T-helper 1 cell treated with Interleukin-12 subunit alpha and Interleukin-12 subunit beta and Interleukin-4 antibody, amounts not matched to agents 30 μg/mL and 1 μg/mL, for 36 hours (primary cell): ENCODE data around the gene SCG3.
"Not testable (repeated sequence)": the region's sequence is repeated elsewhere in the genome, so short reads cannot be mapped to it uniquely, and the experiment has no call there.

ENCODE experiments used
- H3K27ac Mint-ChIP-seq: one replicate; pipeline ENCODE4 v1.8.0; 2021; ENCODE audit warnings: mild to moderate bottlenecking, mixed read lengths
- H3K27me3 Mint-ChIP-seq: one replicate; pipeline ENCODE4 v1.8.0; 2021; ENCODE audit warnings: low read depth, mixed read lengths
- H3K36me3 Mint-ChIP-seq: one replicate; pipeline ENCODE4 v1.8.0; 2021; ENCODE audit warnings: low read depth, mixed read lengths
- H3K4me1 Mint-ChIP-seq: one replicate; pipeline ENCODE4 v1.8.0; 2021; ENCODE audit warnings: low read depth, mixed read lengths
- H3K4me3 Mint-ChIP-seq: one replicate; pipeline ENCODE4 v1.8.0; 2021; ENCODE audit warnings: mild to moderate bottlenecking, moderate library complexity, mixed read lengths
- H3K9me3 Mint-ChIP-seq: one replicate; pipeline ENCODE4 v1.8.0; 2021; ENCODE audit warnings: mixed read lengths

SCG3 gene

GRCh38 chr15:51681303-51681963, at the start of gene SCG3:
Gene SCG3 (plus strand): TSS chr15:51681503. CDS start chr15:51681756, 253 bp downstream.
- Mint-ChIP-seq H3K27ac (no peak within 1 kb of the TSS), H3K4me1 (peaks cover 6% of the 10 kb centered on the region), H3K9me3 (peaks cover 7% of the 10 kb centered on the region), H3K4me3 (no peak within 1 kb of the TSS), H3K27me3 (peaks cover 56% of the 10 kb centered on the region), H3K36me3 (peaks cover 2% of the 10 kb centered on the region)

GRCh38 chr15:51634591-51635198, 46.6 kb upstream of the SCG3 start:
- H3K4me1 Mint-ChIP-seq = peaks cover 2% of the 10 kb centered on the region
- H3K4me3 Mint-ChIP-seq = no peak overlapping the region
- H3K36me3 Mint-ChIP-seq = no peaks in the 10 kb centered on the region
- H3K9me3 Mint-ChIP-seq = no peaks in the 10 kb centered on the region
- H3K27ac Mint-ChIP-seq = no peak overlapping the region
- H3K27me3 Mint-ChIP-seq = peaks cover 14% of the 10 kb centered on the region

DNA sequence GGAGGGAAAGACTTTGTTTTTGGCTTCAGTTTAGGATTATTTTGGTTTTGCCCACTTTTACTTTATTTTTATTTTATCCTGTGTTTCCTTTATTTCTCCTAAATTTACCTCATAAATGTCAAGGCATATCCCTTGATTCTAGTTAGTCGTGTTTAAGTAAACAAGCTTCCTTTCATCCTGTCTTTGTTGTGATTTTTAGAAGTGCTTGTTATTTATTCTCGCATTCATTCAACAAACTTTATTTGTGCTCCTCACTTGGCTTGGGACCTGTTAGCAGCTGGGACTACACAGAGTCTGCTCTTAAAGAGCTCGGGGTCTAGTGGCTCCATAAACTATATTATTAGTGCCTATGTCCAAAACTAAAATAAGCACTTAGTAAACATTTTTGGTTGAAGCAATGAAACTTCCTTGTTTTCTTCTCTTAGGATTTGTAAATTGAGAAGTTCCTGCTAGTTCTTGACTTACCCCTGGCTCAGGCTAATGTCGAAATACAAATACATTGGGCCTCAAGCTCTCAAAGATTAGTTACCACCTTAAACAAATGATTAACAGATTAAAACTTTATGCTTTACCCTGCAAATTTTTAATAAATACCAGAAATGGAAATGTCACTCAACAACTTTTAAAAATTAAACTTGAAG, 39.7 kb upstream of the SCG3 start:
- peaks cover 19% of the 10 kb centered on the region for H3K27me3 Mint-ChIP-seq
- no peaks in the 10 kb centered on the region for H3K9me3 Mint-ChIP-seq
- H3K27ac Mint-ChIP-seq = no peak overlapping the region
- no peaks in the 10 kb centered on the region for H3K4me1 Mint-ChIP-seq
- H3K4me3 Mint-ChIP-seq = no peak overlapping the region
- no peaks in the 10 kb centered on the region for H3K36me3 Mint-ChIP-seq

- Mint-ChIP-seq H3K4me1 (no peaks in the 10 kb centered on the region), H3K9me3 (no peaks in the 10 kb centered on the region), H3K36me3 (no peaks in the 10 kb centered on the region), H3K27me3 (peaks cover 19% of the 10 kb centered on the region), H3K27ac (no peak overlapping the region), H3K4me3 (no peak overlapping the region)
Observed at GRCh38 chr15:51642696-51643095, 38.6 kb upstream of the SCG3 start.

DNA sequence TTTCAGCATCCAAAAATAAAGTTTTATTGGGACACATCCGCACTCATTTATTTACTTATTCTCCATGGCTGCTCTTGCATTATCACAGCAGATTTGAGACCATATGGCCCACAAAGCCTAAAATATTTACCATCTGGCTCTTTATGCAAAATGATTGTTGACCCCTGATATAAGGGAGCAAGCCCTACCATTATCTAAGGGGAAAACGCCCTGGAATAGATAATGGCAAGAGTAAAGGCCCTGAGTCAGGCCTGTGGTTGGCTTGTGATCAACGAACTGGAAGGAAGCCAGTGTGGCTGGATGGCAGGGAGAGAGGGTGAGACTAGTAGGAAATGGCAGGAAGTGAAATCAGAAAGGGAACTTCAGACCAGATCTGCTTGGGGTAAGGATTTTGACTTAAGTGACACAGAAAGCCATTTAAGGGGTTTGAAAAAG, 34.2 kb upstream of the SCG3 start:
- H3K4me3 Mint-ChIP-seq = no peak overlapping the region
- H3K27me3 Mint-ChIP-seq = peaks cover 19% of the 10 kb centered on the region
- no peak overlapping the region for H3K27ac Mint-ChIP-seq
- H3K9me3 Mint-ChIP-seq = no peaks in the 10 kb centered on the region
- H3K36me3 Mint-ChIP-seq = no peaks in the 10 kb centered on the region
- no peaks in the 10 kb centered on the region for H3K4me1 Mint-ChIP-seq

- peaks cover 17% of the 10 kb centered on the region for H3K27me3 Mint-ChIP-seq
- H3K36me3 Mint-ChIP-seq, H3K4me1 Mint-ChIP-seq, H3K4me3 Mint-ChIP-seq, H3K27ac Mint-ChIP-seq, H3K9me3 Mint-ChIP-seq: not testable (repeated sequence)
Observed at GRCh38 chr15:51648101-51648500, 33.2 kb upstream of the SCG3 start.

GRCh38 chr15:51648643-51649042, 32.7 kb upstream of the SCG3 start:
- H3K27ac Mint-ChIP-seq, H3K36me3 Mint-ChIP-seq, H3K9me3 Mint-ChIP-seq, H3K4me1 Mint-ChIP-seq, H3K4me3 Mint-ChIP-seq: not testable (repeated sequence)
- H3K27me3 Mint-ChIP-seq = peaks cover 17% of the 10 kb centered on the region

DNA sequence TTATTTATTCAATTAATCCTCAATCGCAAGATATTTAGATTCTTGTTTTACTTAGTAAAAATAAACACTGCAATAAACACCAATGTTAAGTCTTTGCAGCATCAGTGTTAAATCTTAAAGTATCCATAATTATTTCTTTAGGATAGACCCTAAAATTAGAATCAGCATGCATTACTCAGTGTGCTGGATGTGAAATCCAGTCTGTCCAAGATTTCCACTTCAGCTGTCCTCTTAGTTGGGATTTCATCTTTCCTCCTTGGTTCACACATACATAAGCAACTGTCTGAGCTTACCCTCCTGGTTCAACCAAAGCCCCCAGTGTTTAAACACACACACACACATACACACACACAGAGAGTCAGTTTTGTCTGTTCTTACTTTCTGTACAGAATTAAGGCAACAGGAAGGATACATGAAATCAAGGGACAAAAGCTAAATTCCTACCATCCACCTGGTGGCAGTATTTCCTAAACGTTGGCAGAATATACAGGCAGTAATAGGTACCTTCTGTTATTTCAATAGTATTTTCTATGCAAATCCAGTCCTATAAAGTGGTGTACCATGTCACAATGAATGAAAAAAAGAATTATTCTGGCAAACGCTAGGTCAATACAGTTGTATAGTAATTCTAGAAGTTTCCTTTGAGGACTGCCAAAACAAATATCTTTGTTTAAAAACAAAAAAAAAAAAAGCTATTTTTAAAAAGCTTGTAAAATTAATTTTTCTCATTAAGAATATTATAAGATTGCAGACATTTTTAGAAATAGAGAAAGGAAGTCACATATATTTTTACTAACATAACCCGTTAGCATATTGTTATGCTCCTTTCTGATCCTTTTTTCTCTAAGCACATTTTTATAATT, 31.4 kb upstream of the SCG3 start:
- Mint-ChIP-seq H3K4me3 (no peak overlapping the region), H3K27me3 (peaks cover 11% of the 10 kb centered on the region), H3K4me1 (no peaks in the 10 kb centered on the region), H3K27ac (no peak overlapping the region), H3K9me3 (no peaks in the 10 kb centered on the region), H3K36me3 (no peaks in the 10 kb centered on the region)

DNA sequence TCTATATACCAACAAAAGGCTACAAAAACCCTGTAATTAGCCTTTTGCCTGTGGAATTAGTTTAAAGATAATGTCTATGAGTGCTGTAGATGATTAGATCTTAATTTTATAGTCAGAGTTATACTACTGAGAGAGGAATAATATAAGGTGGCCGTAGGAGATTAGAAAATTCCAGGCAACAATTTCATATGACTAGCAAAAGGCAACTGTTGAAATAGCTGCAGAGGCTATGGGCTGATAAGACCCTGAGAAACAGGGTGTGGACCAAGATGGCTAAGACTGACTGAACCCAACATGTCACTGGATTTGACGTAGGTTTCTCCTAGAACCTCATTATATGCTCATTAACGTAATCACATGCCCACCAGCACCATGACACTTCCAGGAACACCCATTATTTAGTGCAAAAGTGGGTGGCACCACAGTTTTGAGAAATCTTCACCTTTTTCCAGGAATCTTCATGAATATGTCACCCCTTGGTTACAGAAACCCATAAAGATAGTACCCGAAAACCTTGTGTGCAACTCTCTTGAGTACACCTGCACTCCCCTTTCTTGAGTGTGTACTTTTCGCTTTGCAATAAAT, 29.1 kb upstream of the SCG3 start:
- H3K27ac Mint-ChIP-seq = no peak overlapping the region
- H3K4me1 Mint-ChIP-seq = no peaks in the 10 kb centered on the region
- no peak overlapping the region for H3K4me3 Mint-ChIP-seq
- no peaks in the 10 kb centered on the region for H3K36me3 Mint-ChIP-seq
- peaks cover 8% of the 10 kb centered on the region for H3K27me3 Mint-ChIP-seq
- H3K9me3 Mint-ChIP-seq = no peaks in the 10 kb centered on the region

DNA sequence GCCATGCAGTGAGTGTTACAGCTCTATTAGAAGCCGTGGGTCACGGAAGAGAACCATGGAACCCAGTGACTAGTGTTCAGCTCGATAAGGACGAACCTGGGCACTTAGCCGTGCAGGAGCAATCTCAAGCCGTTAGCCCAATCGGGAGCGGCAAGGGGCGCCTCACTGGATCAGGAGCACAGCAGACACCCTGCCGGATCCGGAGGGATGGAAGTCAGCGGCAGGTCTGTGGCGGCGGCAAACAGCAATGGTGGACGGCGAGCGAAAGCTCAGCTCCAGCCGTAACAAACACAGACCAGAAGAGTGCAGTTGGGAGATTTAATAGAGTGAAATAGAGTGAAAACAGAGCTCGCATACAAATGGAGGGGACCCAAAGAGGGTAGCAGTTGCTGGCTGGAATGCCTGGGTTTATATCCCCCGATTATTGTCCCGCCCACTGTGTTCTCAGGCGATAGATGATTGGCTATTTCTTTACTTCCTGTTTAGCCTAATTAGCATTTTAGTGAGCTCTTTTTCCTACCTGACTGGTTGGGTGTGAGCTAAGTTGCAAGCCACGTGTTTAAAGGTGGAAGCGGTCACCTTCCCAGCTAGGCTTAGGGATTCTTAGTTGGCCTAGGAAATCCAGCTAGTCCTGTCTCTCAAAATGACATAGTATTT, 25.8 kb upstream of the SCG3 start:
- not testable (repeated sequence) for H3K36me3 Mint-ChIP-seq, H3K4me1 Mint-ChIP-seq, H3K27me3 Mint-ChIP-seq, H3K9me3 Mint-ChIP-seq, H3K4me3 Mint-ChIP-seq, H3K27ac Mint-ChIP-seq

DNA sequence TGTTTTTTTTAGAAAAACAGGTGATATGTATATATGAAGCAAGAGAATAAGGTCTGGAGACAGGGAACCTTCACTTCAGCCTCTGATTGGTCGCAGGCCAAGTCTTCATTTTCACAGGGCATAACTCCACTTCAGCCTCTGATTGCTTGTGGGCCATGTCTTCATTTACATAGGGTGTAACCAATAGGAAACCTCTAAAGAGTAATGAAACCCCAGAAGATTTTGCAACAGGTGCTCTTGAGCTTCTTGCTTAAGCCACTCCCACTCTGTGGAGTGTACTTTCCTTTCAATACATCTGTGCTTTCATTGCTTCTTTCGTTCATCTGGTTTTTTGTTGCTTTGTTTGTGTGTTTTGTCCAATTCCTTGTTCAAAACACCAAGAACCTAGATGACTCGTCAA, 22.6 kb upstream of the SCG3 start:
- H3K27ac Mint-ChIP-seq = no peak overlapping the region
- H3K4me1 Mint-ChIP-seq = no peaks in the 10 kb centered on the region
- H3K4me3 Mint-ChIP-seq = no peak overlapping the region
- no peaks in the 10 kb centered on the region for H3K9me3 Mint-ChIP-seq
- peaks cover 4% of the 10 kb centered on the region for H3K27me3 Mint-ChIP-seq
- no peaks in the 10 kb centered on the region for H3K36me3 Mint-ChIP-seq

DNA sequence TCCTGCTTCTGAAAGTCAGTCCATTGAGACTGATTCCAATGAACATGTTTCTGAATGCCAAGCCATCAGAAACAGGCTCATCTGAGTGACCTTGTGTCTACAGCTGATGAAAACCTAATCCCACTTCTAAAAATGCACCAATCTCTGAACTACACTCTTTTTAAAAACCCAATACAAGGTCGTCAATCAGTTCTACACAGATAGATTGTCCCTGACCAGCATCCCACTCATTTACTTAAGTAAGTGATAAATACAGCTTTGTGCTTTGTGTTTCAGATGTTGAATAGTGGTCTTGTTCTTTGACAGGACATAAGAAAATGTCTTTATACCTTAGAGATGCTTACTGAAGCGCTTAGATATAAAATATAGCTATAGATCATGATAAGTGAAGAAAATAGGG, 20.2 kb upstream of the SCG3 start:
- peaks cover 4% of the 10 kb centered on the region for H3K27me3 Mint-ChIP-seq
- H3K27ac Mint-ChIP-seq = no peak overlapping the region
- no peak overlapping the region for H3K4me3 Mint-ChIP-seq
- H3K9me3 Mint-ChIP-seq = no peaks in the 10 kb centered on the region
- H3K36me3 Mint-ChIP-seq = no peaks in the 10 kb centered on the region
- H3K4me1 Mint-ChIP-seq = no peaks in the 10 kb centered on the region

GRCh38 chr15:51667478-51667877, 13.8 kb upstream of the SCG3 start:
- Mint-ChIP-seq H3K27me3 (peaks cover 15% of the 10 kb centered on the region), H3K36me3 (no peaks in the 10 kb centered on the region), H3K4me3 (no peak overlapping the region), H3K9me3 (no peaks in the 10 kb centered on the region), H3K4me1 (peaks cover 2% of the 10 kb centered on the region), H3K27ac (no peak overlapping the region)

- no peaks in the 10 kb centered on the region for H3K36me3 Mint-ChIP-seq
- H3K27ac Mint-ChIP-seq = no peak overlapping the region
- peaks cover 3% of the 10 kb centered on the region for H3K4me1 Mint-ChIP-seq
- H3K9me3 Mint-ChIP-seq = no peaks in the 10 kb centered on the region
- no peak overlapping the region for H3K4me3 Mint-ChIP-seq
- H3K27me3 Mint-ChIP-seq = peaks cover 16% of the 10 kb centered on the region
Observed at GRCh38 chr15:51668446-51668845, 12.9 kb upstream of the SCG3 start.
